Activated CD4-positive, alpha-beta T cell treated with anti-CD3 and anti-CD28 coated beads for 36 hours (primary cell): ENCODE measurements around the gene TRIM44. TPM values are rescaled to one million over a fixed set of nuclear protein-coding genes. Genes with fewer than 3 reads are reported as not detected.

Source experiments
- ATAC-seq: fragments of 200-7000 bp; cut with Tn5 transposase; one replicate; pipeline ENCODE4 v1.10.0; 2021; ENCODE audit warnings: mild to moderate bottlenecking, moderate library complexity
- CTCF ChIA-PET: fragments of 350-600 bp; sonication (Branson Sonifier 250); formaldehyde crosslinking; loops from one replicate; lab custom pipeline; 2021; ENCODE audit warnings: antibody characterized with exemption; lab: Charles Lee
- POLR2A ChIA-PET: fragments of 350-600 bp; sonication (Branson Sonifier 250); formaldehyde crosslinking; loops from one replicate; lab custom pipeline; 2021; ENCODE audit warnings: antibody characterized with exemption, inconsistent platforms; lab: Charles Lee
- DNase-seq: peaks from one replicate; pipeline ENCODE4 v3.0.0-alpha.2; 2020
- H3K27ac Mint-ChIP-seq: one replicate; pipeline ENCODE4 v1.8.0; 2021; ENCODE audit warnings: mixed read lengths
- H3K27me3 Mint-ChIP-seq: one replicate; pipeline ENCODE4 v1.8.0; 2021; ENCODE audit warnings: mixed read lengths
- H3K36me3 Mint-ChIP-seq: one replicate; pipeline ENCODE4 v1.8.0; 2021; ENCODE audit warnings: low read depth, mixed read lengths
- H3K4me1 Mint-ChIP-seq: one replicate; pipeline ENCODE4 v1.8.0; 2021; ENCODE audit warnings: mixed read lengths
- H3K4me3 Mint-ChIP-seq: one replicate; pipeline ENCODE4 v1.8.0; 2021; ENCODE audit warnings: mild to moderate bottlenecking, moderate library complexity, mixed read lengths
- H3K9me3 Mint-ChIP-seq: one replicate; pipeline ENCODE4 v1.8.0; 2021; ENCODE audit warnings: low read depth, mixed read lengths
- intact Hi-C, 2 experiments: fragments of 100-400 bp; cut with DNase I in 1 of 2; cut with micrococcal nuclease in 1 of 2; formaldehyde crosslinking; loops; one replicate each; pipeline versions ENCODE4 v1.14.2 to v1.15.1; 2022 to 2024; cut with DNase I, micrococcal nuclease
- total RNA-seq, 2 experiments: library from RNA; stranded (reverse); gene quantifications; one replicate each; pipeline ENCODE4 v1.2.3, GENCODE V29; 2021

Gene TRIM44
- total RNA-seq, 2 experiments from 2014 or later = 38.1 to 39.9 TPM

DNA sequence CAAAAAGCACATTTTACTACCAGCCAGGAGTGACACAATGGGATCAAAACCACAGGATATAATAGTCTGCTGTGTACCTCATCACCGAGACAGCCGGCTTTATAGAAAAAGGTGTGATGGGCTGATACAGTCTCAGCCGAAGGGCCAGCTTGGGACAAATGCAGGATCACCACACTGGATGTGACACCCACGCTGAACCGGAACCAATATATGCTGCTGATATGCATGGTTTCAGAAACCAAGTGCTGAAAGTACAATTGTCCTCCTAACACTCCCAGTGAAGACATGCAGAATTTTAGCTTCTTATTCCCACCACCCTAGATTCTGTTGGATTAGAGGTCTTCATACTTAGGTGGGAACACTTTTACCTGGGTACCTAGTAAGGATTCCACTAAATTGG, 184.3 kb downstream of the TRIM44 start:
- ChIA-PET CTCF (no interaction called here), POLR2A (no interaction called here)
- DNase-seq (no peak), ATAC-seq (no peak)
- Mint-ChIP-seq H3K27ac (no peak overlapping the region), H3K27me3 (peaks cover 11% of the 10 kb centered on the region), H3K4me3 (no peak overlapping the region), H3K36me3 (no peaks in the 10 kb centered on the region), H3K9me3 (no peaks in the 10 kb centered on the region), H3K4me1 (no peaks in the 10 kb centered on the region)
- intact Hi-C loops = no loop called here

DNA sequence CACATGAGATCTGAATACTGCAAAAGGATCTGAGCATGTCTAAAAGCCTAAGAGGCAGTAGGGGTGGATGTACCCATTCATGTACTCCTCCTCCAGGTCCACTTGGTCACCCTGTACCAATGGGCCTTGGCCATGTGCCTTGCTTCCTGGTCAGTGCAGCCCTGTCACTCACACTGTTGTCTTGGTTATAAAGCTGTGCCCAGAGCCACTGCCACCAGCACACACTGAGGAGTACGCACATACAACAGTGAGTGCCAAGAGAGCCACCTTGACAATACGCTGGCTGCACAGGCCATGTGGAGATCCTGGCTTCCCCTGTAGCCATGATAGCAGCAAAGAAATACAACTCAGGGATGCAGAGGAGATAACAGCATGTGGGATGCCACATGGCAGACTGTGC, 184.9 kb downstream of the TRIM44 start:
- peaks cover 11% of the 10 kb centered on the region for H3K27me3 Mint-ChIP-seq
- no peaks in the 10 kb centered on the region for H3K4me1 Mint-ChIP-seq
- H3K27ac Mint-ChIP-seq = no peak overlapping the region
- CTCF ChIA-PET = no interaction called here
- ATAC-seq (no peak), DNase-seq (no peak)
- H3K4me3 Mint-ChIP-seq = no peak overlapping the region
- intact Hi-C loops = no loop called here
- no peaks in the 10 kb centered on the region for H3K36me3 Mint-ChIP-seq
- POLR2A ChIA-PET = no interaction called here
- H3K9me3 Mint-ChIP-seq = no peaks in the 10 kb centered on the region

DNA sequence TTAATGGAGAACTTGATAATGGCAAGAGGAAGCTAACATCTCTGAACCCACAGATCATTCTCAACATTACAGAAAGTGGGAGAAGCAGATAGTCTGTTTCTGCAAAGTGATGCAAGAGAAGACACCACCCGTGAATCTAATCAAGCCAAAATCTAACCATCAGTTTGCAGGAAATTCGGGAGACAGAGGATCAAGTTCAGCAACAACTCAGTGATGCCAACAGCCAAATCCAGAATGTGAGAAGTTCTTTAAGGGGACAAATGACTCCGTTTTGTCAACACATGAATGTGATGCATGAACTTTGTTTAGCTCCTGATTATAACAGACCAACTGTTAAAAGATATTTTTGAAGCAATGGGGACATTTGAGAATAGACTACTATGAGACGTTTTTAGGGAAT, 186.0 kb downstream of the TRIM44 start:
- H3K27me3 Mint-ChIP-seq = peaks cover 11% of the 10 kb centered on the region
- no peaks in the 10 kb centered on the region for H3K36me3 Mint-ChIP-seq
- ChIA-PET POLR2A (no interaction called here), CTCF (interaction anchor here (0.6 to 1.5 kb wide), 4 partner anchors 27 to 1225 kb away, joined by 3 to 7 read pairs (median 3); no protein-coding TSS in a partner anchor)
- ATAC-seq (no peak), DNase-seq (no peak)
- H3K9me3 Mint-ChIP-seq = no peaks in the 10 kb centered on the region
- intact Hi-C loops = no loop called here
- no peak overlapping the region for H3K27ac Mint-ChIP-seq
- no peak overlapping the region for H3K4me3 Mint-ChIP-seq
- H3K4me1 Mint-ChIP-seq = no peaks in the 10 kb centered on the region

DNA sequence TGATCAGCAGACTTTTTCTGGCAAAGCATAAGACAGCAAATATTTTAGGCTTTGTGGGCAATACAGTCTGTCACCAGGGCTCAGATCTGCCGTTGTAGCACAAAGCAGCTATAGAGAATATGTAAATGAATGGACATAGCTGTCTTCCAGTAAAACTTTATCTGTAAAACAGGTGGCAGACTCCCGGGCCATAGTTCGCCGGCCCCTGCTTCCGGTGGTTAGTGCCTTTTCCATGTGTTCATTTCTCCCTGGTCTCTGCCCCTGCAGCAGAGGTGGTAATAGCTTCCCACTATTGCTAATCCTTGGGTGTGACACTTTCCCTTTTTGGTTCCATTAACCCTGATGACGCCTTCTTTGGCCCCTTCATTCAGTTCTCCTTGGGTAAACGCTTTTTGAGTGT, 187.6 kb downstream of the TRIM44 start:
- no peaks in the 10 kb centered on the region for H3K36me3 Mint-ChIP-seq
- POLR2A ChIA-PET = no interaction called here
- ATAC-seq = no peak

DNA sequence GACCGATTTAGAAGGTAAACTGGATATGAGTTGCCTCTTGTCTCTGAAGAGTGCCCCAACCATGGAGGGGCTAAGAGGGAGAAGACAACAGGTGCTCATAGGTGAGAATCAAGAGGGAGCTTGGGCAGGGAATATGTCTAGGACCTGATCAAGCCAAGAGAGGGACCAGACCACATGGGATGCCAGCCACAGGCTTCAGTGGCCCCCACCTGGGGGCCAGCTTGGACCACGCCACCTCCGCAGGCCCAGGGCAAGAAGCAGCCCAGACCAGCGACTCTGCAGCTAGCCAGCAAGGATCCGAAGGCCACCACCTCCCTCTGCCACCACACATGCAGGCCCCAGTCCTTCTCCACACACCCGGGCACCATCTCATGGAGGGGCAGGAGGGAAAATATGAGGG, 188.8 kb downstream of the TRIM44 start:
- no peak for DNase-seq
- H3K36me3 Mint-ChIP-seq = no peaks in the 10 kb centered on the region
- CTCF ChIA-PET = interaction anchor here (1.3 to 1.4 kb wide), 2 partner anchors 17 to 30 kb away, joined by 3 read pairs; no protein-coding TSS in a partner anchor
- no peaks in the 10 kb centered on the region for H3K9me3 Mint-ChIP-seq
- ATAC-seq = no peak
- no peaks in the 10 kb centered on the region for H3K4me1 Mint-ChIP-seq
- POLR2A ChIA-PET = no interaction called here
- H3K27ac Mint-ChIP-seq = no peak overlapping the region
- intact Hi-C loops = no loop called here
- H3K4me3 Mint-ChIP-seq = no peak overlapping the region
- H3K27me3 Mint-ChIP-seq = peaks cover 2% of the 10 kb centered on the region

More for the DNA sequence above, 187.6 kb downstream of the TRIM44 start:
- Mint-ChIP-seq H3K27ac (no peak overlapping the region), H3K9me3 (no peaks in the 10 kb centered on the region), H3K27me3 (peaks cover 6% of the 10 kb centered on the region), H3K4me3 (no peak overlapping the region), H3K4me1 (no peaks in the 10 kb centered on the region)
- intact Hi-C loops = no loop called here
- CTCF ChIA-PET = interaction anchor here (1.3 to 1.4 kb wide), 2 partner anchors 18 to 28 kb away, joined by 3 read pairs; no protein-coding TSS in a partner anchor
- DNase-seq = no peak

DNA sequence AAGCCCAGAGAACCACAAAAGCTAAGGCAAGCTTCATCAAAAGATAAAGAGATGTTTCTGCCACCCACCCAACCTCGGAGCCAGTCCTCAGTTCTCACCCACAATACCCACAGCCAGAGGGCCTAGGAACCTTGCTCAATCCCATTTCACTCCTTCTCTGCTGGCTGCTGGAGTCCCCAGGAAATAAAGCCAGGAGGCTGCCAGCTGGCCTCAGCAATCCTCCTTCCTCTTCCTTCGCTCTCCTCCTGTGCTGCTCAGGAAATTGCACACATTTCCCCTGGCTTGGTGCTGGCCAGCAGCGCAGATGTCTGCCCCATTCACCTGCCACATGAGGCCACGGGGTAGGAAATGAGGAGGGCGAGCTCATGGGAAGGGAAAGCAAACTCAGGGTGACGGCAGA, 189.5 kb downstream of the TRIM44 start:
- Mint-ChIP-seq H3K27ac (no peak overlapping the region), H3K27me3 (peaks cover 2% of the 10 kb centered on the region), H3K9me3 (no peaks in the 10 kb centered on the region), H3K4me3 (no peak overlapping the region), H3K36me3 (no peaks in the 10 kb centered on the region), H3K4me1 (no peaks in the 10 kb centered on the region)
- intact Hi-C loops = no loop called here
- DNase-seq (no peak), ATAC-seq (no peak)
- ChIA-PET POLR2A (no interaction called here), CTCF (no interaction called here)

DNA sequence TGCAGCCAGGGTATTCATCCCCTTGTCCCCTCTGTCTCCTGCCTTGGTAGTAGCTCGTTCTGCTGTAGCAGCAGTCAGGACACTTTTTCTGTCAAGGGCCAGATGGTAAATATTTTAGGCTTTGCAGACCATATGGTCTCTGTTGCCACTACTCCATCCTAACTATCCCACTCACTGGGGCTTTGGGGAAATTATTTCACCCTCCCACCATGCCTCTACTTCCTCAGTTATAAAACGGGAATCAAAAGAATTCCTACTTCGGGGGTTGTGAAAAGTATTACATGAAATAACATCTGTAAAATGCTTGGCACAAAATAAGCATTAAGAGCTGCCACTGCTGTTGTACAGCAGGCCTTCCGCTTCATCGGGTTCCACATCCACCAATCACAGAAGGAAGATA, 191.4 kb downstream of the TRIM44 start:
- Mint-ChIP-seq H3K9me3 (no peaks in the 10 kb centered on the region), H3K27me3 (no peaks in the 10 kb centered on the region), H3K27ac (no peak overlapping the region), H3K4me1 (no peaks in the 10 kb centered on the region), H3K4me3 (no peak overlapping the region), H3K36me3 (no peaks in the 10 kb centered on the region)
- intact Hi-C loops = no loop called here
- DNase-seq (no peak), ATAC-seq (no peak)
- CTCF ChIA-PET = interaction anchor here (1.5 kb wide), 1 partner anchor 32 kb away, joined by 5 read pairs; no protein-coding TSS in a partner anchor
- POLR2A ChIA-PET = no interaction called here

DNA sequence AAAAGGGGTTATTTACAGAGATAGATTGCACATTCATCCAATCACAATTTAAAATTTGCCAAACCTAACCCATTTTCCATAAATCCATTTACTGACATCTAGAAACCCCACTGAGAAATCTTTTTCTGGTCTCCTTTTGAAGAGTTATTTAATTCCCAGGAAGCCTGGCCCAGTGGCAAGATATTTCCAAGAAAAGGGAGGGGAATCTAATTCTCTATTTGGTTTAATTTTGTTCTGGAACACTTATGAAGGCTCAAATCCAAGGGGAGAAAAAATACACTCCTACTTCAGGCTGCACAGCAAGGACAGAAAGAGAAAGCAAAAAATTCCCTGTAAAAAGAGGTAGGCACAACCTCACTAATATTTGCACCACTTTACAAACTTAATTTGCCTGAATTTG, 193.1 kb downstream of the TRIM44 start:
- CTCF ChIA-PET = interaction anchor here (0.7 to 1.5 kb wide), 2 partner anchors 34 to 762 kb away, joined by 5 read pairs; no protein-coding TSS in a partner anchor

DNA sequence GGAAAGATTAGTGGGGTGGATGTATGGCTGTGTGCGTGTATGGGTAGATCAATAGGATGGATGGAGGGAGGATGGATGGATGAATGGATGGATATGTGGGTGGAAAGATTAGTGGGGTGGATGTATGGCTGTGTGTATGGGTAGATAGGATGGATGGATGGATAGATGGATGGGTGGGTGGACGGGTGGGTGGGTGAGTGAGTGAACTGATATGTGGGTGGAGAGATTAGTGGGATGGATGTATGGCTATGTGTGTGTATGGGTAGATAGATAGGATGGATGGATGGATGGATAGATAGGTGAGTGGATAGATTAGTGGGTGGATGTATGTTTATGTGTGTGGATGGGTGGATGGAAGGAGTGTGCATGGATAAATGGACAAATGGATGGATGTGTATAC, 193.7 kb downstream of the TRIM44 start:
- Mint-ChIP-seq H3K9me3 (no peaks in the 10 kb centered on the region), H3K4me1 (no peaks in the 10 kb centered on the region), H3K4me3 (no peak overlapping the region), H3K27ac (no peak overlapping the region), H3K36me3 (no peaks in the 10 kb centered on the region), H3K27me3 (no peaks in the 10 kb centered on the region)
- no peak for DNase-seq
- ChIA-PET POLR2A (no interaction called here), CTCF (no interaction called here)
- intact Hi-C loops = no loop called here
- no peak for ATAC-seq

More for the DNA sequence above, 193.1 kb downstream of the TRIM44 start:
- intact Hi-C loops = no loop called here
- Mint-ChIP-seq H3K4me3 (no peak overlapping the region), H3K27me3 (no peaks in the 10 kb centered on the region), H3K9me3 (no peaks in the 10 kb centered on the region), H3K4me1 (no peaks in the 10 kb centered on the region), H3K27ac (no peak overlapping the region), H3K36me3 (no peaks in the 10 kb centered on the region)
- POLR2A ChIA-PET = no interaction called here
- ATAC-seq (no peak), DNase-seq (no peak)

DNA sequence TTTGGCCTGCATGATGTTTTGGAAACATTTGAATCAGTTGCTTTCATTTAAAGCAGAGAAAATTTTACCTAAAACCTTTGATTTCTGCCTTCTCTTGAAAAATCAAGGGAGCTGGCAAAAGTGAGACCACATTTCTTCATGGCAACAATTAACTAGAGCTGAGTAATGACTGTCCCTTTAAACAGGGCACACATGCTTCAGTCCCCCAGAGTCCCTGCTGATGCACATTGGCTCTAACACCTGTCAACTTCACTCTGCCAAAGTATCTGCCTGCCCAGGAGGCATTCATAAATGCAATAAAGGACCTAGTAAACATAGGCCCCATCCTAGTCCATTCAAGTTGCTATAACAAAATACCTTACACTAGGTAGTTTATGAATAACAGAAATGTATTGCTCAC, 194.2 kb downstream of the TRIM44 start:
- Mint-ChIP-seq H3K27me3 (no peaks in the 10 kb centered on the region), H3K36me3 (no peaks in the 10 kb centered on the region), H3K4me1 (no peaks in the 10 kb centered on the region), H3K9me3 (no peaks in the 10 kb centered on the region), H3K27ac (no peak overlapping the region), H3K4me3 (no peak overlapping the region)
- CTCF ChIA-PET = no interaction called here
- no peak for ATAC-seq
- no peak for DNase-seq
- POLR2A ChIA-PET = no interaction called here
- intact Hi-C loops = no loop called here

DNA sequence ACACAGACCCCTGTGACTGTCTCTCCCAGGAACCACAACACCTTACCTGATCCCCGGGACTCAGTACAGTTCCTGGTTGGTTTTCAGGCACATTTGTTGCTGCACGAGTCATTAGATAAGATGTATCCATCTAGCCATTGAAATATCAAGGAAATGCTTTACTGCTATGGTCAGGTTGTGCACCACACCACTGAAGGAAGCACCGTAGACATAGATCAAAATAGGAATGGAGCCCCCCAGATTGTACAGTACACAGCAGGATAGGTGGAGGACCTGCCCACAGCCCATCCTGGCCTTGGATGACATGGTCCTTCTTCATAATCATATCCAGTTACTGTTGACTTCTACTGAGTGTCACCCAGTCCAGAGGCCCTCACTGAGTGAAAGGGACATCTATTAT, 195.3 kb downstream of the TRIM44 start:
- no peak overlapping the region for H3K27ac Mint-ChIP-seq
- H3K4me3 Mint-ChIP-seq = no peak overlapping the region
- H3K27me3 Mint-ChIP-seq = peaks cover 2% of the 10 kb centered on the region
- H3K36me3 Mint-ChIP-seq = no peaks in the 10 kb centered on the region
- DNase-seq (no peak), ATAC-seq (no peak)
- no peaks in the 10 kb centered on the region for H3K4me1 Mint-ChIP-seq
- H3K9me3 Mint-ChIP-seq = no peaks in the 10 kb centered on the region
- intact Hi-C loops = no loop called here
- ChIA-PET CTCF (interaction anchor here (1.2 kb wide), 1 partner anchor 36 kb away, joined by 4 read pairs; no protein-coding TSS in a partner anchor), POLR2A (no interaction called here)

DNA sequence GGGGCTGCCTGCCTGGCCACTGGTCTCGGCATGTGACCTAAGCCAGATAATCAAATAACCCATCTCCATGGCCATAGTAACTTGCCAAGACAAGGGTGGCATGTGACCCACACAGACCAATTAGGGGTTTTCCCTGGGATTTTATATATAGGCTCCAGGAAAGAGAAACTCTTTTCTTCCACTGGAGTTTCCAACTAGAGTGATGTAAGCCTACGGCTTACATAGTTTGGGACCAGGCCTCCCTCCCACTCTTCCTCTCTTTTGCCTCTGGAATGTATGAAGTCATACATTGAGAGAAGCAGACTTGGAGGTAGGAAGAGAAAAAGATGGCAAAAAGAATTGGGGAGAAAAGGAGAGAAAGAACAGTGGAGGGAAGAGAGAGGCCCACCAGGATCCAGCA, 196.7 kb downstream of the TRIM44 start:
- ATAC-seq (no peak), DNase-seq (no peak)
- no peaks in the 10 kb centered on the region for H3K36me3 Mint-ChIP-seq
- no peak overlapping the region for H3K4me3 Mint-ChIP-seq
- no peaks in the 10 kb centered on the region for H3K9me3 Mint-ChIP-seq
- no peak overlapping the region for H3K27ac Mint-ChIP-seq
- ChIA-PET CTCF (interaction anchor here (0.7 kb wide), 1 partner anchor 272 kb away, joined by 3 read pairs; no protein-coding TSS in a partner anchor), POLR2A (no interaction called here)
- peaks cover 2% of the 10 kb centered on the region for H3K27me3 Mint-ChIP-seq
- intact Hi-C loops = no loop called here
- H3K4me1 Mint-ChIP-seq = no peaks in the 10 kb centered on the region
